Hepatocyte (in vitro differentiated cells): Measurements from ENCODE around the gene TNFAIP8L3.

Experiments
- CTCF ChIP-seq: fragments of 200-600 bp; sonication (generic); IDR thresholded peaks from 2 replicates; pipeline ENCODE4 v1.5.1; 2016; ENCODE audit warnings: antibody characterized with exemption, mild to moderate bottlenecking; ENCODE audit not compliant: poor library complexity
- EZH2 ChIP-seq: fragments of 200-600 bp; sonication (generic); IDR thresholded peaks from 2 replicates; pipeline ENCODE4 v1.6.1; 2016; ENCODE audit warnings: antibody characterized with exemption, mild to moderate bottlenecking, borderline replicate concordance

- no peak for TF ChIP-seq CTCF
- TF ChIP-seq EZH2, result no peak
These were observed 17.4 kb upstream of the TNFAIP8L3 start for GRCh38 chr15:51112078-51112477.
